NCI-H69 (cell line): Measurements from ENCODE around the gene TSSK1B.
"Not testable (repeated sequence)": the region's sequence is repeated elsewhere in the genome, so short reads cannot be mapped to it uniquely, and the experiment has no call there.

Experiments used
- DNase-seq: peaks from one replicate; lab custom pipeline; 2025; lab: John Stamatoyannopoulos, UW

TSSK1B gene, protein sequence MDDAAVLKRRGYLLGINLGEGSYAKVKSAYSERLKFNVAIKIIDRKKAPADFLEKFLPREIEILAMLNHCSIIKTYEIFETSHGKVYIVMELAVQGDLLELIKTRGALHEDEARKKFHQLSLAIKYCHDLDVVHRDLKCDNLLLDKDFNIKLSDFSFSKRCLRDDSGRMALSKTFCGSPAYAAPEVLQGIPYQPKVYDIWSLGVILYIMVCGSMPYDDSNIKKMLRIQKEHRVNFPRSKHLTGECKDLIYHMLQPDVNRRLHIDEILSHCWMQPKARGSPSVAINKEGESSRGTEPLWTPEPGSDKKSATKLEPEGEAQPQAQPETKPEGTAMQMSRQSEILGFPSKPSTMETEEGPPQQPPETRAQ

GRCh38 chr5:113434889-113435288 lies at the start of gene TSSK1B:
TSS of gene TSSK1B (minus strand) at chr5:113434989. CDS start at chr5:113434839, 150 bp downstream.
- DNase-seq, result no peak

DNA sequence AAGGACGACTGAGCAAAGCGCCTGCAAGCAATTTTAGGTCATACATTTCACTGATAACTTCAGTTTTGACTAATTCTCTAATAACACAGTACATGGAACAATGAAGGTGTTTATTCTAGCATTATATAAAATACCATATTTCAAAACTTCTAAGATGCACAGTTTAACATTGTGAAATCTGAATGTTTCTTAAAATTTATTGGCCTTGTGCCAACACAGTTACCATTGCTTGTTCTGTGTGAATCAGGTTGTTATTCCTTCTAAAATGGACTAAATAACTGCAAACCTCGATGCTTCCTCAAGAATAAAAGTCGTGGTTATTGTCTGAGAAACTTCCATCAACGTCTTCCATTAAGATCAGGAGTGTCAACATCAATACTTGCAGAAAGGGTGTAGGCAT lies 45.5 kb upstream of the TSSK1B start:
- DNase-seq, result no peak

- no peak for DNase-seq
Observed at GRCh38 chr5:113478691-113479090, 43.9 kb upstream of the TSSK1B start.

- no peak for DNase-seq
Observed at GRCh38 chr5:113474100-113474728, 39.4 kb upstream of the TSSK1B start.

DNA sequence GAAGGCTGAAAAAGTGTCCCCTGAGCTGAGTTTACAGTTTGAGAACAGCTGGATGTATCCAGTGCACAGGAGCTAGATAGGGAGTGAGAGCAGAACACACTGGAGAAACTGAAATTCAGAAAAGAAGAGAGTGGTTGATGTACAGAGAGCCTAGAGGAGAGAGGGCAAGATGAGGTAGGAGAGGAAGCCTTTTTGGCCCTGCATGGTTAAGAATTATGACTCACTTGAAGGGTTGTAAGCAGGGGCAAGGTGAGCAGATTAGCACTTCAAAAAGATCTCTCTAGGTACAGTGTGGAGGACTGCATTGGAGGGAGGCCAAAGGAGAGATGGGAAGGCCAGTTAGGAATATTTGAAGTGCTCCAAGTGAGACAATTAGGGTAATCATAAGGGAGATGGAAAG lies 28.2 kb upstream of the TSSK1B start:
- DNase-seq, result no peak

DNA sequence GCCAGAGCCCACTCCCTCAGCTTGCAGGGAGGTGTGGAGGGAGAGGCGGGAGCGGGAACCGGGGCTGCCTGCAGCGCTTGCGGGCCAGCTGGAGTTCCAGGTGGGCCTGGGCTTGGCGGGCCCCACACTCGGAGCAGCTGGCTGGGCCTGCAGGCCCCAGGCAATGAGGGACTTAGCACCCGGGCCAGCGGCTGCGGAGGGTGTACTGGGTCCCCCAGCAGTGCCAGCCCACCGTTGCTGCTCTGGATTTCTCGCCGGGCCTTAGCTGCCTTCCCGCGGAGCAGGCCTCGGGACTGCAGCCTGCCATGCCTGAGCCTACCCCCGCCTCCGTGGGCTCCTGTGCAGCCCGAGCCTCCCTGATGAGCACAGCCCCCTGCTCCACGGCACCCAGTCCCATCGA lies 22.3 kb upstream of the TSSK1B start:
- DNase-seq, result not testable (repeated sequence)

- no peak for DNase-seq
Observed at GRCh38 chr5:113452941-113453340, 18.2 kb upstream of the TSSK1B start.

GRCh38 chr5:113451797-113452196 lies 17.0 kb upstream of the TSSK1B start:
- DNase-seq, result no peak

GRCh38 chr5:113450929-113451328 lies 16.1 kb upstream of the TSSK1B start:
- DNase-seq, result no peak

DNA sequence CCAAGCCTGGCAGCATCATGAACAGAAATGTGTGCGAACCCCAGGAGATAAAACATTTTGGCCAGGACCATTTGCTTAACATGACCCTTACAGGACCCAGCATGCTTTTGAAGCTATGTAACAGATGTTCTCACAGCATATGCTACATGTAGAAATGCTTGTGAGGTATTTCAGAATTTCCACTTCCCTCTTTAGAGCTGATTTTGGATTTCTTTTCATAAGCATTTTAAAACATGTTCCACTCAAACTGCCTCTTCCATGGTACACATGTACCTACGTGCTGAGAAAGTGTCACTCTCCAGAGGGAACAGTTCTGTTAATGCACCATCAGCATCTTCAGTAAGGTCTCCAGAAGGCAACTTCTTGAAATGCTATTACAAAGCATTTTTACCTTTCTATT lies 15.7 kb upstream of the TSSK1B start:
- DNase-seq, result no peak

DNA sequence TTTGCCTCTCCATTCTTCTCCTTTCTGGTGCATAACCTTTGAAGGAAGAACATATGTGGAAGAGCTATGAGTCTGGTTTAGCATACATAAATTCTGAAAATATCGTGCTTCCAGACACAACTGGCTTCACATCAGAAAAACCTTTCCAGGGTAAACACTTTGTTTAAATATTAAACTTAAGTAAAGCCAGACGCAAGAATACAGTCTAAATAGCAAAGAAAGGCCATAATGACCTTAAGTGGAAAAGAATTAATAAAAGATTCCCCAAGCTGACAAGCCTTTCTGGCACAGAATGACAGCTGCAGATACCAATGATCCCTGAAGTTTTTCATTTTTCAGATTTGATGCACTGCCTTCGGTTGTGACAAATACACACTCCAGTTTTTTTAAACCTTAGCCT lies 13.5 kb upstream of the TSSK1B start:
- DNase-seq, result no peak

GRCh38 chr5:113447498-113448050 lies 12.8 kb upstream of the TSSK1B start:
- peak; percentile 33 for DNase-seq

- no peak for DNase-seq
Observed at GRCh38 chr5:113446358-113446927, 11.7 kb upstream of the TSSK1B start.

- DNase-seq, result no peak
Observed at GRCh38 chr5:113437111-113437510, 2.3 kb upstream of the TSSK1B start.

DNA sequence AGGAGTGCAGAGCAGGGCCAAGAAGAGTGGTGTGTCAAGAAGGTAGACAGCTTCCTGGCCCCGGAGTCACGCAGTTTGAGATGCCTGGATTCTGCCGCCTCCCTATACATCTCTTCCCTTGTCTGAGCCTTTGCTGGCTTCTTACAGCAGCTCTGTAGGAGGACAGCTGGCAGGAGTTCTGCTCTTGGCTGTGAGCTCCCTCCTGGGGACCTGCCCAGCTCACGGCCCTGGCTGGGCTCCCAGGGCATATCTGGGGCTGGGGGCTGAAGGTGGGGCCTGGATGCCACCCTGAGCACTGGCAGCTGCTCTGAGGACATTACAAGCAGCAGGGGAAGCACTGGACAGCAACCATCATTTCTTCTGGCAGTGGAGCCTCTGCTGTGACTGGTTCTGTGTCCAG lies 786 bp upstream of the TSSK1B start:
- DNase-seq, result no peak

DNA sequence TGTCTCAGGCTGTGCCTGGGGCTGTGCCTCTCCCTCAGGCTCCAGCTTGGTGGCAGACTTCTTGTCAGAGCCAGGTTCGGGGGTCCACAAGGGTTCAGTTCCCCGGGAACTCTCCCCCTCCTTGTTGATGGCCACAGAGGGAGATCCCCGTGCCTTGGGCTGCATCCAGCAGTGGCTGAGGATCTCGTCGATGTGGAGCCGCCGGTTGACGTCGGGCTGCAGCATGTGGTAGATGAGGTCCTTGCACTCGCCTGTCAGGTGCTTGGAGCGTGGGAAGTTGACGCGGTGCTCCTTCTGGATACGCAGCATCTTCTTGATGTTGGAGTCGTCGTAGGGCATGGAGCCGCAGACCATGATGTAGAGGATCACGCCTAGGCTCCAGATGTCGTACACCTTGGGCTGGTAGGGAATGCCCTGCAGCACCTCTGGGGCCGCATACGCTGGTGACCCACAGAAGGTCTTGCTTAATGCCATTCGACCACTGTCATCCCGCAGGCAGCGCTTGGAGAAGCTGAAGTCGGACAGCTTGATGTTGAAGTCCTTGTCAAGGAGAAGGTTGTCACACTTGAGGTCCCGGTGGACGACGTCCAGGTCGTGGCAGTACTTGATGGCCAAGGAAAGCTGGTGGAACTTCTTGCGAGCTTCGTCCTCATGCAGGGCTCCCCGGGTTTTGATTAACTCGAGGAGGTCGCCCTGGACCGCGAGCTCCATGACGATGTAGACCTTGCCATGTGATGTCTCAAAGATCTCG lies 752 bp downstream of the TSSK1B start:
- no peak for DNase-seq

GRCh38 chr5:113433071-113433470 lies 1.7 kb downstream of the TSSK1B start:
- no peak for DNase-seq

GRCh38 chr5:113427871-113428574 lies 6.8 kb downstream of the TSSK1B start:
- DNase-seq, result peak; percentile 20

DNA sequence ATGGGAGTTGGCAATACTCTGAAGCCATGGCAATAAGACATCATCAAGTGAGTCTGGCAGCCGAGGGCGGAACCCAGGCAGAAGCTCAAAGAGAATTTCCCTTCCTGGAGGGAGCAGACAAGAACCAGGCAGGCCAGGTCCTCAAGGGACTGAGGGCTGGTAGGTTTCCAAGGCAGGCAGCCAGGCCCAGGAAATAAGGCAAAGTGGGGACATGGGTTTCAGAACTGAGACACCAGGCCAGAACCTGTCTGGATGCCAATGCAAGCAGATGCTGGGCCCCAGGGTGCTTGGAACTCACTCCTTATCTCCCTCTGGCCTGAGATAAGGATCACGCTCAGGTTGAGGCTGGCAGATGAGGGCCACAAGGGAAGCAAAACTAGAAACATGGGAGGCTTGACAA lies 8.9 kb downstream of the TSSK1B start:
- DNase-seq, result no peak

- no peak for DNase-seq
Observed at GRCh38 chr5:113421693-113422092, 13.1 kb downstream of the TSSK1B start.

GRCh38 chr5:113405530-113405929 lies 29.3 kb downstream of the TSSK1B start:
- no peak for DNase-seq

DNA sequence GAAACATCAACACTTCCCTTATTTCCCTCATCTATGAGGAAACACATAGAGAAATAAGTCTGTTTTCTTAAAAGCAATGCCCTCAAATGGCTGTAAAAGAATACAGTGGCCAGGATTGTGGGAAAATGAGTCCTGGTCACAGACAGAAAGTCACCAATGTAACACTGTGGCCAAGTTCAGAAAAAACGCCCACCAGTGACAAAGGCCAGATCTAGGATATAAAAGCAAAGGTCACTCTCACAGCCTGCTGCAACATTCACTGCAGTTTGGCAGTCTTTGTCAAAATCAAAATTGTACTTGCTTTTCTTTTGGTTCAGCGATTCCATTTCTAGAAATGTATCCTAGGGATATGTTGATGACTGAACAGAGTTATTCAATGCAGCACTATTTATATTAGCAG lies 30.5 kb downstream of the TSSK1B start:
- no peak for DNase-seq
